Large intestine (tissue), 3 donors: ENCODE results near the gene SHISA7. TPM values are rescaled to one million over a fixed set of nuclear protein-coding genes. Genes with fewer than 3 reads are reported as not detected.

Experiments
- DNase-seq, 2 donors: peaks; one replicate each; pipeline versions ENCODE4 v3.0.0 to v3.0.0-alpha.2; 2013
- H3K27ac ChIP-seq: one replicate; pipeline ENCODE4 v1.5.1; 2013; ENCODE audit warnings: low read length
- H3K27me3 ChIP-seq: 2 replicates; pipeline ENCODE4 v1.6.1; 2013; ENCODE audit warnings: low read length; ENCODE audit not compliant: control insufficient read depth, insufficient read depth
- H3K36me3 ChIP-seq: 2 replicates; pipeline ENCODE4 v1.6.1; 2013; ENCODE audit warnings: low read length; ENCODE audit not compliant: control insufficient read depth, insufficient read depth
- H3K4me1 ChIP-seq: one replicate; pipeline ENCODE4 v1.6.1; 2013; ENCODE audit warnings: low read length; ENCODE audit not compliant: control insufficient read depth, insufficient read depth
- H3K4me3 ChIP-seq: one replicate; pipeline ENCODE4 v1.5.1; 2013; ENCODE audit warnings: low read length
- H3K9me3 ChIP-seq: one replicate; pipeline ENCODE4 v1.6.1; 2013; ENCODE audit warnings: mild to moderate bottlenecking, low read depth, low read length, moderate library complexity; ENCODE audit not compliant: control insufficient read depth
- WGBS: methylation state at CpG from one replicate; pipeline ENCODE4 v1.1.5; 2013; ENCODE audit warnings: low lambda C conversion rate; ENCODE audit not compliant: insufficient coverage; 5-methylcytosine and 5-hydroxymethylcytosine counted together
- polyA plus RNA-seq: library from polyadenylated mRNA; unstranded; fragments of 120-200 nt; gene quantifications from one replicate; pipeline ENCODE4 v1.2.1, GENCODE V29; 2013

SHISA7 gene
- polyA plus RNA-seq, 1 donor: 1.1 TPM

DNA sequence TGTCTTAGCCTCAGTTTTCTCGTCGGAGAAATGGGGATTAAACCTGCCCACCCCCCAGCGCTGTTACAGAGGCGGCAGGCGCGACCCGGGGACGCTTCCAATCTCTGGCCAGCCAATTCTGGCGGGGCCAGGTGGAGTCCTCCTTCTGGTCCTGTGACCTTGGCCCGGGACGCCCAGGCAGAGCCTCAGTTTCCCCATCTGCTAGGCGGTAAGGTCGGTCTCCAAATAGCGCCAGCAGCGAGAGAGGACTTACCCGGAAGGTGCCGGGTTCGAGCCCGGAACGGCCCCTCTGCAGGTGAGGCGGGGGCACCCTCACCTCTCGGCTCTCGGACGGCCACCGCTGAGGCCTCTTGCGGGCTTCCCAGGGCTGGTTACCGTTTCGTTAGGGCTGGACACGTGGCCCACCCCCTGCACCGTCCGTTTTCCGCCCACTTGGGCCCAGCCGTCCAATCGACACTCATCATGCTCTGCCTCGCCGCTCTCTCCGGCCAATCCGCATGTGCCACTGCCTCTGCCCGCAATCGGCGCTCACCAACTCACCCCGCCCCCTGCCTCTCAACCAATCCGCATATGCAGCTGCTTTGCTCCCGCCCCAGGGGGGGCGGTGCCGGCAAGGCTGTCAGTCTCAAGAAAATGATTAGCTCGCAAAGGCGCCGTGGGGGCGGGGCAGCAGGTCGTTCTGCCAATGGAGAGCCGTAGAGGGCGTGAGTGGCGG lies 18.3 kb upstream of the SHISA7 start, which contains the start of gene ISOC2:
Gene ISOC2 (minus strand): TSS at position 384 of the 715 bp plus-strand sequence. CDS start 5,156 bp downstream, outside the sequence.
- peak; percentile 100 for DNase-seq
- Histone ChIP-seq H3K36me3 (peaks cover 2% of the 10 kb centered on the region), H3K4me1 (peaks cover 27% of the 10 kb centered on the region), H3K27me3 (peaks cover 6% of the 10 kb centered on the region), H3K27ac (peak within 1 kb of the TSS; percentile 93), H3K4me3 (peak within 1 kb of the TSS; percentile 80), H3K9me3 (no peaks in the 10 kb centered on the region)
- no CpG with 5 or more reads among the region's 54 CpGs for WGBS

DNA sequence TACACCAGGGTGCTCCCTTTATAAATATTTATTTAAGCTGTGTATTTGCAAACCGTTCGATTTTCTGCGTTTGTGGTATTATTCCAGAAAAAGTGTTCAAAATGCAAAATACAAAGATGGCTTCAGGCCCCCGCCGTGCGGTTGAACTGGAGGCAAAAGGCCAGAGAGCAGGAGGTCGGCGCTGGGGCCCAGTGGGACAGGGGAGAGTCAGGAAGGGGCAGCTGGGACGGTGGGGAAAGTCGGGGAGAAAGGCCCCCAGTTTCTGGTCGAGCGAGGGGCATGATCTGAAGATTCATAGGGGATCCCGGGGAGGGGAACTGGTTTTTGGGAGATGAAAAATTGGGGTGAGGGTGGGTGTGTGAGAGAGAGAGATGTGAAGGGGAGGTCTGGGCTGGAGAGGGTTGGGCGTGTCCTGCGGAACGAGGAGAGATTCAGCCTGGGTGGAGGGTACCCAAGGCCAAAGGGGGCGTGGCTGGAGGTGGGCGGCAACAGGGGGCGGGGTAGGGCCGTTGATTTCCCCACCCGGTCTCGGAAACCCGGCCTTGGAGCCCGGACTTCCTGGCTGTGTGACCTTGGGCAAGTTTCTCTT lies 17.7 kb upstream of the SHISA7 start:
- peak overlapping the region; percentile 93 for H3K27ac ChIP-seq
- DNase-seq: peak; percentile 77
- H3K9me3 ChIP-seq: no peaks in the 10 kb centered on the region
- peaks cover 27% of the 10 kb centered on the region for H3K4me1 ChIP-seq
- peaks cover 4% of the 10 kb centered on the region for H3K36me3 ChIP-seq
- peak overlapping the region; percentile 80 for H3K4me3 ChIP-seq
- WGBS: no CpG with 5 or more reads among the region's 24 CpGs
- H3K27me3 ChIP-seq: peaks cover 6% of the 10 kb centered on the region

DNA sequence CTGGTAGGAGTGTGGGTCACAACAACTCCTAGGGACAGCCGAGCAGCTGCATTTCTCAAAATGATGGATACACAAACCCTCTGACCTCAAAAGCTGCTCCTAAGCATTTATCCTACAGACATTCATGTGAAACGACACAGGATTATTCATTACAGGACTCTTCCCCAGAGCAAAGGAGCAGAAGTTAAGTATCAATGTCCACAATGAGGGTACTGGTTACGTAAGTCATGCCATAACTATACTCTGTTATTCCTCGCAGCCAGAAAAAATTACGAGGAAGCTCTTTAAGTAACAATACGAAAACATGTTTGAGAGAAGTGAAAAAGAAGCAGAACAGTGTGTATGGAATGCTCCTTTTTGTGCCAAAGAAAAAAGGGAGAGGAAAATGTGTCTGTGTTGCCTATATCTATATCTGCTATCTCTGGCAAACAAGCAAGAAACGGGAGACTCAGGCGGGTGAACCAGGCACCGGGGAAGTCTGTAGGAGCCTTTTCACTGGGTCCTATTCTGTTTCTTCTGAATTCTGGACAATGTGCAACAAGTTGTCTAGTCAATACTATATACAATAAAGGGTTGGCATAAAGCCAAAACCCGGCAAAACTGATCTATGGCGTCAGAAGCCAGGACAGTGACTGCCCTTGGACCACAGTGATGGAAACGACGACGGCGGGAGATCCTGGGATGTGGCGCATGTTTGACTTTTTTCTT lies 17.0 kb upstream of the SHISA7 start:
- peak overlapping the region; percentile 80 for H3K4me3 ChIP-seq
- DNase-seq: peak; percentile 52 to 71
- WGBS: 11% methylated on average over 5 of the region's 16 CpGs

DNA sequence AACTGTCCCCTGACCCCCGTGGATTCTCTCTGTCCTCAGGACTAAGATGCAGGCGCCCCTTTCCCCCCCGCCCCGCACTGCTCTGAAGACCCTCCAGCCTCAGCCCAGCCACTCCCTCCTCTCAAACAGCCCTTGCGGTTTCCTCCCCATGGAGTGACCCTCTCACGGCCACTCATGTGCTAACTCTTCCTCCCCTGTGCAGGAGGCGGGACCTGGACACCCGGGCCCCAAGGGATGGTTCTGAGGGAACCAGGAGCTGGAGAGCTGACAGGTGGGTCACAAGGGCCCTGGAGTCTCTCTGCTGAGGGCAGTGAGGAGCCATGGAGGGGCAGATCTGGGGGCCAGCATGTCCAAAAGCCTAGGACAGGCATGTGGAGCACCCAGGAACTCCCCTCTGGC lies 16.4 kb upstream of the SHISA7 start:
- DNase-seq: no peak
- peaks cover 27% of the 10 kb centered on the region for H3K4me1 ChIP-seq
- H3K27me3 ChIP-seq: peaks cover 6% of the 10 kb centered on the region
- H3K4me3 ChIP-seq: no peak overlapping the region
- no peaks in the 10 kb centered on the region for H3K9me3 ChIP-seq
- peaks cover 7% of the 10 kb centered on the region for H3K36me3 ChIP-seq
- WGBS: no CpG with 5 or more reads among the region's 8 CpGs
- peak overlapping the region; percentile 93 for H3K27ac ChIP-seq

More for the DNA sequence above, 17.0 kb upstream of the SHISA7 start:
- Histone ChIP-seq H3K27ac (peak overlapping the region; percentile 93), H3K4me1 (peaks cover 27% of the 10 kb centered on the region), H3K36me3 (peaks cover 7% of the 10 kb centered on the region), H3K9me3 (no peaks in the 10 kb centered on the region), H3K27me3 (peaks cover 6% of the 10 kb centered on the region)

DNA sequence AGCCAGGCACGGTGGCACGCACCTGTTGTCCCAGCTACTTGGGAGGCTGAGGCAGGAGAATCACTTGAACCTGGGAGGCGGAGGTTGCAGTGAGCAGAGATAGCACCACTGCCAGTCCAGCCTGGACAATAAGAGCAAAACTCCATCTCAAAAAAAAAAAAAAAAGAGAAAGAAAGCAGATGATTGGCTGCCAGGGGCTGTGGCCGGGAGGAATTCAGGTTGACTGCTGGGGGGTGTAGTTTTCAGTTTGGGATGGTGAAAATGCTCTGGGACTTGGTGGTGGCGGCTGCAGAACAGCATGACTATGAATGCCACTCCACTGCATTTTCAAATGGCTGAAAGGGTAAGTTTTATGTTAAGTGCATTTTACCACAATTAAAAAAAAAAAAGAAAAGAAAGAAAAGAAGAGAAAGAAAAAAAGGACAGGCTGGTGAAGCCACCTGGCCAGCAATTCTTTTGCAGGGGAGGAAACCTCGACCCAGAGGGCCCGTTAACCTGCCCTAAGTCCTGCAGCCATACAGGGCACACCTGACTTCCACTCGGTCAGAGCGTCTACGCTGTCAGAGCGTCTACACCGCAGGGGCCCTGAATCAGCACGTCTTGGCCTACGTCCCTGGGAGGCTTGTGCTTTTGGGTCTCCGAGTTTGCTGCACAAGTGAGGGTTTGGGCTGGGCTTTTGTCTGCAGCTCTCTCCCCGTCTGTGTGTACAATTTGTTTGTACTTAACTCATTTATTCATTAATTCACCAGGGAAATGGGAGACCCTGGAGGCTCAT lies 14.8 kb upstream of the SHISA7 start:
- H3K4me1 ChIP-seq: peaks cover 34% of the 10 kb centered on the region
- WGBS: no CpG with 5 or more reads among the region's 16 CpGs
- no peaks in the 10 kb centered on the region for H3K9me3 ChIP-seq
- H3K27me3 ChIP-seq: peaks cover 4% of the 10 kb centered on the region
- H3K36me3 ChIP-seq: peaks cover 11% of the 10 kb centered on the region
- H3K4me3 ChIP-seq: no peak overlapping the region
- DNase-seq: no peak
- no peak overlapping the region for H3K27ac ChIP-seq

DNA sequence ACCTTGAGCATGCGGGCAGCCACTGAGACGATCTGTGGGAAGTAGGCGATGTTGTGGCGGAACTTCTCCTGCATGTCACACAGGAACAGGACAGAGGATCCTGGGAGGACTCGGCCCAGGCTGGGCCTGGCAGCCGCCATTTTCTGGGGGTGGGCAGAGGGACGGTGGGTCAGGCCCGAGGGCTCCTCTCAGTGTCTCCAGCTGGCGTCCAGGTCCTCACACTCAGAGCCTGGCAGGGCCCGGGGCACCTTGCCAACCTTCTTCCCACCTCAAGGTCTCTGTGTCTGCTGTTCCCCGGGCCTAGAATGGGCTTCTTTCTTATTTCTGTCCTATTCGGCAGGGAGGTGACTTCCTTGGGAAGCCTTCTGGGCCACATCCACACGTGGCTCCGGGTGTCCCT lies 13.2 kb upstream of the SHISA7 start:
- Histone ChIP-seq H3K4me1 (peaks cover 28% of the 10 kb centered on the region), H3K4me3 (no peak overlapping the region), H3K9me3 (peaks cover 3% of the 10 kb centered on the region), H3K27ac (no peak overlapping the region), H3K36me3 (peaks cover 11% of the 10 kb centered on the region), H3K27me3 (peaks cover 16% of the 10 kb centered on the region)
- WGBS: no CpG with 5 or more reads among the region's 14 CpGs
- DNase-seq: no peak

DNA sequence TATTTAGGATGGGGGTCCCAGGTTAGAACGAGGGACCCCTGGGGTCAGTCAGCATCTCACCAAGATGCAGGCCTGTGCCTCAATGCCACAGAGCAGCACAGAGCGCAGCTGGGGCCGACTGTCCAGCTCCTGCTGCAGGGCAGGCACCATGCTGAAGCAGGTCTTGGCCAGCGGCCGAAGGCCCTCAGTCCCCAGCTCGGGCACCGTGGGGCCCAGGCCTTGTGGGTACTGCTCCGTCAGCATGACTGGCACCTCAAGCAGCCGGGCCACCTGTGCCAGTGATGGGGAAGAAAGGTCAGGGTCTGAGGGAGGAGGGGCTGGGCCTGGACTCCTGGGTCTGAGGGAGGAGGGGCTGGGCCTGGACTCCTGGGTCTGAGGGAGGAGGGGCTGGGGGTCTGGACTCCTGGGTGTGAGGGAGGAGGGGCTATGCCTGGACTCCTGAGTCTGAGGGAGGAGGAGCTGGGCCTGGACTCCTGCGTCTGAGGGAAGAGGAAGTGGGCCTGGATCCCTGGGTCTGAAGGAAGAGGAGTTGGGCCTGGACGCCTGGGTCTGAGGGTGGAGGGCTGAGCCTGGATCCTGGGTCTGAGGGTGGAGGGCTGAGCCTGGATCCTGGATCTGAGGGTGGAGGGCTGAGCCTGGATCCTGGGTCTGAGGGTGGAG lies 12.6 kb upstream of the SHISA7 start:
- H3K4me3 ChIP-seq: no peak overlapping the region
- no peak for DNase-seq
- peaks cover 21% of the 10 kb centered on the region for H3K4me1 ChIP-seq
- peaks cover 3% of the 10 kb centered on the region for H3K9me3 ChIP-seq
- H3K36me3 ChIP-seq: peaks cover 11% of the 10 kb centered on the region
- H3K27me3 ChIP-seq: peaks cover 21% of the 10 kb centered on the region
- no CpG with 5 or more reads among the region's 11 CpGs for WGBS
- H3K27ac ChIP-seq: no peak overlapping the region

DNA sequence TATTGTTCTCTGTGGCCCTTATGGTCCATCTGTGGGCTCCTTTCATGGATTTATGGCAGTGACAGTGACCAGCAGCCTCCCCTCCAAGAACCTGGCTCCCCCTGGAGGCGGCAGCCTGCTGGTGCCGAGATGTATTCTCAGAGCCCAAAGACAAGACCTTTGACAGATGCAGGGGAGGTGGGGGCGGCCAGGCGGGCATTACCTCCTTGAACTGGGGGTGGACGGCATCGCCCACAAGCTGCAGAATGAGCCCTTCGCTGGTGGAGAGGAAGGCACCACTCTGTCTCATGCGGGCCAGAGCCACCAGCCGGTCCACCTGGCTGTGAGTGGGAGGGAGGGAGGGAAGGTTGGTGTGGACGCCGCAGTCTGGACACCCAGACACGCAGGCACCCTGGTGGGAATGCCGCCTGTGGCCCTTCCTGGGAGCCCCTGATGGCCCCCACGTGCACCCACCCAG lies 11.7 kb upstream of the SHISA7 start:
- no peak overlapping the region for H3K4me3 ChIP-seq
- H3K36me3 ChIP-seq: peaks cover 11% of the 10 kb centered on the region
- no peak overlapping the region for H3K27ac ChIP-seq
- no CpG with 5 or more reads among the region's 14 CpGs for WGBS
- peaks cover 3% of the 10 kb centered on the region for H3K9me3 ChIP-seq
- peaks cover 12% of the 10 kb centered on the region for H3K4me1 ChIP-seq
- H3K27me3 ChIP-seq: peaks cover 27% of the 10 kb centered on the region
- DNase-seq: no peak

DNA sequence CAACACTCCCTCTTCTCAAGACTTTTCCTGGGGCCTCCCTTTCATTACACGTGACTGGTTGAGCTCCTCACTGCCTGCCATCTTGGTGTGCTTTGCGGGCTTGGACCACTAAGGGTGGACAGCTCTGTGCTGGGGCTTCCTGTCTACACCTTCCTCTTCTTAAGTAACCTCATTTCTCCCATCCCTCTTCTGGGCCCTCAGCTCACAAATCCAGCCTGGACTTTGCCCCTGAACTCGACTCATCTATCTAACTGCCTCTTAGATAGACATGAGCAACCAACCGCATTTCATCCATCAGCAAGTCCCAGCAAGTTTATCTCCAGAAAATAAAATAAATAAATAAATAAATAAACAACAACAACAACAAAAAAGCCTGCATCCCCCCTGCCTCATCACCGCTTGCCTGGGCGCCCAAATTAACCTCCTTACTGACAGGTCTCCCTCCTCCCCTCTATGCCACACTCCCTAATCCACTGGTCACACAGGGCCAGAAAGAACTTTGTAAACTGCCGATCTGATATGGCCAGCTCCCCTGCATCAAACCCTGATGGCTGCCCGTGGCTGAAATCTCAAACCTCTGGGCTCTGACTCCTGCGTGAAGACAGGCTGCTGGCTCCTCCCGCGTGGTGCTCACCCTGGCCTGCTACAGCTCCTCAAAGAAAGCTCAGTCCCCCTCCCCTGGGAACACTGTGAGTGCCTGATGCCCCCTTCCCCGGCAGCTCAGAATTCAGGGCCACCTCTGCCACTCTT lies 10.6 kb upstream of the SHISA7 start:
- H3K4me3 ChIP-seq: no peak overlapping the region
- peaks cover 36% of the 10 kb centered on the region for H3K27me3 ChIP-seq
- peaks cover 8% of the 10 kb centered on the region for H3K4me1 ChIP-seq
- peaks cover 9% of the 10 kb centered on the region for H3K9me3 ChIP-seq
- H3K36me3 ChIP-seq: peaks cover 11% of the 10 kb centered on the region
- peak in 1 of 2 donors; percentile 59 for DNase-seq
- H3K27ac ChIP-seq: no peak overlapping the region
- 88% methylated on average over 2 of the region's 12 CpGs for WGBS
